Progenitor cell of endocrine pancreas (in vitro differentiated cells): ENCODE data around the gene ADAMTS17. TPM values are rescaled to one million over a fixed set of nuclear protein-coding genes. Genes with fewer than 3 reads are reported as not detected.

Experiments
- DNase-seq: peaks from one replicate; pipeline ENCODE4 v3.0.0; 2021; ENCODE audit warnings: low spot score; ENCODE audit not compliant: unreplicated experiment
- H3K27ac Mint-ChIP-seq: 2 replicates; pipeline ENCODE4 v1.8.0; 2021; ENCODE audit warnings: mild to moderate bottlenecking, moderate library complexity, mixed read lengths
- H3K27me3 Mint-ChIP-seq: 2 replicates; pipeline ENCODE4 v1.8.0; 2021; ENCODE audit warnings: mixed read lengths
- H3K36me3 Mint-ChIP-seq: 2 replicates; pipeline ENCODE4 v1.8.0; 2022; ENCODE audit warnings: mixed read lengths; ENCODE audit not compliant: insufficient read depth
- H3K4me1 Mint-ChIP-seq: 2 replicates; pipeline ENCODE4 v1.8.0; 2021; ENCODE audit warnings: low read depth, mixed read lengths
- H3K4me3 Mint-ChIP-seq: 2 replicates; pipeline ENCODE4 v1.8.0; 2021; ENCODE audit warnings: low read depth, mild to moderate bottlenecking, moderate library complexity, mixed read lengths
- H3K9me3 Mint-ChIP-seq: 2 replicates; pipeline ENCODE4 v1.8.0; 2021; ENCODE audit warnings: low read depth, mixed read lengths
- CTCF ChIP-seq: fragments of 200-600 bp; sonication (generic); IDR thresholded peaks from one replicate; pipeline ENCODE4 v1.5.0; 2021; ENCODE audit warnings: antibody characterized with exemption, mild to moderate bottlenecking; ENCODE audit not compliant: unreplicated experiment
- total RNA-seq: library from RNA; stranded (reverse); gene quantifications from 2 replicates; pipeline ENCODE4 v1.2.1, GENCODE V29; 2021

Gene ADAMTS17
- total RNA-seq, 1 donor from 2014 or later: 3.5 TPM

- no peak for TF ChIP-seq CTCF
- no peak overlapping the region for H3K4me3 Mint-ChIP-seq
- peaks cover 2% of the 10 kb centered on the region for H3K27me3 Mint-ChIP-seq
- DNase-seq: no peak
- H3K9me3 Mint-ChIP-seq: peaks cover 4% of the 10 kb centered on the region
- no peaks in the 10 kb centered on the region for H3K4me1 Mint-ChIP-seq
- peaks cover 2% of the 10 kb centered on the region for H3K36me3 Mint-ChIP-seq
- H3K27ac Mint-ChIP-seq: peak overlapping the region; percentile 35
Measured at GRCh38 chr15:100241572-100242482, 99.9 kb downstream of the ADAMTS17 start.

DNA sequence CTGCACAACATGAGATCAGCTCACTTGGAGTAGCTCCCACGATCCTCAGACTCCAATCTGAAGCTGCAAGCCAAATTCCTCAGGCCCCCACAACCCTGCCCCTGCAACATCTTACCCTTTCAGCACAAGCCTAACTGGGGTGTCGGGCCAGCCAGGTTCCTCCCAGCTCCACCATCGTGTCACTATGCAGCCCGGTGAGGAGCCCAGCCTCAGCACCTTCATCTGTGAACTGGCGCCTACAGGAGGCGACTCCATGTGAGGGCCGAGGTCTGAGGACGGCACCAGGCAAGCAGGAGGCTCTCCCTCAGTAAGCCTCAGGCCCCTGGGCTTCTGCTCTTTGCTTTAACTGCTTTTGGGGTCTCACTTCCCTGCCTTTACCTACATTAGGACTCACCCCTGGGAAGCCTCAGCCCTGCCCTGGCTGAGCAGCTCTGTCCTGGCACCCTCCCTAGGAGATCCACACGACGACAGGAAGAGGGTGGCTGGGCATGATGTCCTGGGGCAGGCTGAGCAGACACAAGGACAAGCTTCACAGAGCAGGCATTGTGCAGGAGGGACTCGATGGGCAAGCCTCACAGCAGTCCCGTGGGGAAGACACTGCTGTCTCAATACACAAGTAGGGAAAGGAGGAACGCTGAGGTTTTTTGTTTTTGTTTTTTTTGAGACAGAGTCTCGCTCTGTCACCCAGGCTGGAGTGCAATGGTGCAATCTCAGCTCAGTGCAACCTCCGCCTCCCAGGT lies 104.6 kb downstream of the ADAMTS17 start:
- no peak for TF ChIP-seq CTCF
- H3K4me3 Mint-ChIP-seq: no peak overlapping the region
- H3K4me1 Mint-ChIP-seq: no peaks in the 10 kb centered on the region
- H3K9me3 Mint-ChIP-seq: peaks cover 4% of the 10 kb centered on the region
- no peak for DNase-seq
- no peak overlapping the region for H3K27ac Mint-ChIP-seq
- H3K27me3 Mint-ChIP-seq: peaks cover 8% of the 10 kb centered on the region
- H3K36me3 Mint-ChIP-seq: peaks cover 2% of the 10 kb centered on the region

GRCh38 chr15:100235030-100235617 lies 106.7 kb downstream of the ADAMTS17 start:
- no peak for TF ChIP-seq CTCF
- H3K4me1 Mint-ChIP-seq: no peaks in the 10 kb centered on the region
- no peaks in the 10 kb centered on the region for H3K36me3 Mint-ChIP-seq
- DNase-seq: no peak
- H3K4me3 Mint-ChIP-seq: no peak overlapping the region
- peaks cover 8% of the 10 kb centered on the region for H3K27me3 Mint-ChIP-seq
- peak overlapping the region; percentile 1 for H3K27ac Mint-ChIP-seq
- H3K9me3 Mint-ChIP-seq: no peaks in the 10 kb centered on the region

DNA sequence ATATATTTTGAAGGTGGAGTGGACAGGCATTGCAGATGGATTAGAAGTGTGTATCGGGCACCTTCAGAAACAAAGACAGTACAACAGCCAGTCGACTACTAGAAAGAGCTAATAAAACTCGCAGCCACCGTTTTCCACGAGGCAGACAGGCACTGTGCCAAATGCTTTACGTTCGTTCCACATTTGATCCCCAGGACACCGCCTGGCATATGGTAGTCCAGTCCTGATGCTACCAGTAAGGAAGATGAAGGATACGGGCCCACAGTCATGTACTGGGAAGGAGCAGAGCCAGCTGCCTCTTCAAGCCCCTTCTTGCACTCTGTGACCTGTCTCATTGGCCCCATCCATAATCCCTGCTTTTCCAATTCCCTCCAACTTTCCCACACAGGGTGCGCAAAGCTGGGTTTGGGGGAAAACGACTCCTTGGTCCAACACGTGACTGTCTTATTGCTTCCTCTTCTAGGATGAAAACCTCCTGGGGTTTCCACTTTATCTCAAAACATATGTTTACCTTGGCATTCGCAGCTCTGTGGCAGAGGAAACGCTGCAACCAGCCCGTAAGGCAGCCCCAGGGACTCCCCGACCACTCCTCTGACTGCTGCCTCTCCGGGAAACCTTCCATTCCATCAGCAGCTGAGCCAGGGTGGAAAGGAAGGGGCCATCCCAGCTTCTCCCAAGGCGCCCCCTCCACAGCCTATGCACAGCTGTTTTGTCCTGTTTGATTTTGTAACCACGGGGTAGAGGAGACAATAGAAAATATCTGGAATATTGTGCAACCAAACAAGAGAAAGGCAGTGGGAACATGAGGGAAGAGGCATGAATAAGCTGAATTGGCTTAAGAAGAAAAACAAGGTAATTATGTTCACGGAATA lies 107.4 kb downstream of the ADAMTS17 start:
- peak overlapping the region; percentile 1 for H3K27ac Mint-ChIP-seq

More for the DNA sequence above, 107.4 kb downstream of the ADAMTS17 start:
- Mint-ChIP-seq H3K27me3 (peaks cover 8% of the 10 kb centered on the region), H3K36me3 (no peaks in the 10 kb centered on the region), H3K9me3 (no peaks in the 10 kb centered on the region), H3K4me1 (no peaks in the 10 kb centered on the region), H3K4me3 (no peak overlapping the region)
- DNase-seq: no peak
- no peak for TF ChIP-seq CTCF
